Stromal cell of bone marrow (primary cell): ENCODE results near the gene PAM16.
"Not testable (repeated sequence)": the region's sequence is repeated elsewhere in the genome, so short reads cannot be mapped to it uniquely, and the experiment has no call there.

Experiments used
- DNase-seq: peaks from one replicate; pipeline ENCODE4 v3.0.0-alpha.2; 2012; ENCODE audit warnings: low read depth

Gene PAM16

GRCh38 chr16:4352843-4353242 lies 1.7 kb upstream of the PAM16 start:
- no peak for DNase-seq

- no peak for DNase-seq
These were observed 759 bp upstream of the PAM16 start for GRCh38 chr16:4351880-4352279.

- no peak for DNase-seq
These were observed 745 bp downstream of the PAM16 start for GRCh38 chr16:4350365-4350786.

- no peak for DNase-seq
These were observed 1.8 kb downstream of the PAM16 start for GRCh38 chr16:4349332-4349731.

GRCh38 chr16:4347765-4348509 lies 3.2 kb downstream of the PAM16 start:
- DNase-seq: no peak

GRCh38 chr16:4347010-4347409 lies 4.1 kb downstream of the PAM16 start:
- no peak for DNase-seq

GRCh38 chr16:4345836-4346781 lies 5.0 kb downstream of the PAM16 start:
- no peak for DNase-seq

- no peak for DNase-seq
These were observed 5.9 kb downstream of the PAM16 start for GRCh38 chr16:4344983-4345835.

- DNase-seq: not testable (repeated sequence)
These were observed 6.7 kb downstream of the PAM16 start for GRCh38 chr16:4344300-4344982.

- no peak for DNase-seq
These were observed 8.0 kb downstream of the PAM16 start for GRCh38 chr16:4342866-4343744.

- DNase-seq: no peak
These were observed 9.9 kb downstream of the PAM16 start for GRCh38 chr16:4341250-4341649.

- no peak for DNase-seq
These were observed 10.7 kb downstream of the PAM16 start for GRCh38 chr16:4340443-4340842.

- DNase-seq: no peak
These were observed 11.2 kb downstream of the PAM16 start for GRCh38 chr16:4339909-4340308.

GRCh38 chr16:4339455-4339854 lies 11.7 kb downstream of the PAM16 start:
- DNase-seq: no peak

- no peak for DNase-seq
These were observed 12.3 kb downstream of the PAM16 start for GRCh38 chr16:4338712-4339299.

GRCh38 chr16:4338125-4338582 lies 13.0 kb downstream of the PAM16 start:
- no peak for DNase-seq

GRCh38 chr16:4337540-4338088 lies 13.5 kb downstream of the PAM16 start:
- DNase-seq: no peak

- no peak for DNase-seq
These were observed 14.2 kb downstream of the PAM16 start for GRCh38 chr16:4336701-4337539.
